ENCODE data around the gene RHEBL1. TPM values are rescaled to one million over a fixed set of nuclear protein-coding genes. Genes with fewer than 3 reads are reported as not detected.

RHEBL1 gene
- total and polyA plus RNA-seq, 2 of the 8 experiments (the other 6 are each of a cell fraction or from before 2014, with no cell fraction given) = 7.5 to 9.4 TPM

DNA sequence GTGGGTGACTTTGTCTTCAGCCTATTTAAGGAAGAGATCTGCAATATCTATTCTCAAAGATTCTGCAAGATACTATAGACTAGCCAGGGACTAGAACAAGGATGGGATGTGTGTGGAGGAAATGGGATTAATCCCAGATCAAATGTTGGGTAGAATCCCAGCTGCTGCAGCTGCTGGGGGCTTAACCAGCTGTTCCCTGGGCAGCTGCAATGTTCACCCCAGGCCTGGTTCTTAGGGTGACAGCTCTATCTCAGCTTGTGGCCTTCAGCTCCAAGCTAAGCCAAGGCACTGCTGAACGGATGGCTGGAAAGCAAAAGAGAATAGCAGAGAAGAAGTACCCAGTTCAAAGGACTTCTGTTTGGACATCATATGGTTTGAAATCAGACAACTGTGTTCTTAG lies 10.0 kb upstream of the RHEBL1 start:
- Histone ChIP-seq H2BK120ac (replicated peaks; ENCODE audit: low read depth, low read length) (no peak overlapping the region), H2BK12ac (ENCODE audit: low read depth, low read length) (no peak overlapping the region), H2BK20ac (ENCODE audit: low read length) (no peak overlapping the region), H3K18ac (ENCODE audit: extremely low read depth, low read length) (no peak overlapping the region), H4K8ac (ENCODE audit: extremely low read depth, insufficient read depth, low read length) (no peak overlapping the region), H3K23ac (ENCODE audit: insufficient read length) (no peak overlapping the region), H4K91ac (replicated peaks; ENCODE audit: insufficient read length, low read length) (no peak overlapping the region), H3K56ac (replicated peaks; ENCODE audit: insufficient read length, low read depth, low read length) (no peak overlapping the region), H3K9ac (replicated peaks in 1 of 4; ENCODE audit: extremely low read depth in 1 of 4, low read depth in 3 of 4, low read length in 3 of 4) (no peak overlapping the region), H3K36me3 (ENCODE audit: control insufficient read depth in 2 of 4, insufficient read depth in 4 of 4, low read length in 3 of 4) (no peaks in the 10 kb centered on the region), H3K4me2 (ENCODE audit: insufficient read depth in 1 of 2, low read depth in 2 of 2, low read length in 2 of 2) (no peak overlapping the region), H3K14ac (ENCODE audit: insufficient read length) (no peak overlapping the region), H2BK15ac (ENCODE audit: low read length) (no peak overlapping the region), H3K4me1 (replicated peaks in 1 of 4; ENCODE audit: control insufficient read depth in 3 of 4, insufficient read depth in 4 of 4, low read length in 3 of 4) (no peaks in the 10 kb centered on the region), H3K9me3 (ENCODE audit: insufficient read depth in 2 of 2, low read depth in 1 of 2, low read length in 1 of 2) (no peaks in the 10 kb centered on the region), H2AK5ac (ENCODE audit: low read depth, low read length) (no peak overlapping the region), H3K27ac (ENCODE audit: low read depth, low read length) (no peak overlapping the region), H3K79me1 (ENCODE audit: low read depth, low read length) (no peaks in the 10 kb centered on the region), H3K23me2 (ENCODE audit: low read depth, low read length) (no peaks in the 10 kb centered on the region), H3K4me3 (ENCODE audit: extremely low read depth in 1 of 4, insufficient read depth in 2 of 4, low read depth in 3 of 4, low read length in 4 of 4) (no peak overlapping the region), H2AFZ (ENCODE audit: low read length) (no peak overlapping the region), H4K5ac (ENCODE audit: insufficient read length, low read depth, low read length) (no peak overlapping the region), H3K79me2 (ENCODE audit: control insufficient read depth in 1 of 2, insufficient read depth in 2 of 2, low read length in 2 of 2) (no peaks in the 10 kb centered on the region), H2BK5ac (ENCODE audit: low read depth, low read length) (no peak overlapping the region), H3K27me3 (replicated peaks in 1 of 4; ENCODE audit: control insufficient read depth in 3 of 4, extremely low read depth in 1 of 4, insufficient read depth in 3 of 4, low read length in 3 of 4) (no peaks in the 10 kb centered on the region; a peak in 1 of 7 replicates), H3K4ac (replicated peaks; ENCODE audit: insufficient read length, low read depth, low read length) (no peak overlapping the region), H4K20me1 (replicated peaks in 1 of 2; ENCODE audit: control insufficient read depth in 1 of 2, insufficient read depth in 2 of 2, low read length in 2 of 2) (no peaks in the 10 kb centered on the region)
- WGBS, 2 experiments (ENCODE audit: extremely low coverage in 1 of 2, insufficient coverage in 1 of 2, insufficient read length in 1 of 2, insufficient replicate concordance in 2 of 2, low coverage in 1 of 2, low lambda C conversion rate in 2 of 2, missing lambda C conversion rate in 1 of 2) = 67% methylated on average over 1 of the region's 1 CpG; no CpG with 5 or more reads in 1 of the 2 experiments
- no peak for DNase-seq (ENCODE audit: low read depth in 1 of 2, low spot score in 2 of 2)
- CTCF ChIA-PET (ENCODE audit: partially characterized antibody) = interaction anchor here (0.6 to 11.7 kb wide), 8 partner anchors 8 to 206 kb away, joined by 4 to 80 read pairs (median 6); partner anchors contain the start of gene DHH
- POLR2A ChIA-PET (ENCODE audit: partially characterized antibody) = interaction anchor here (1.6 to 2.7 kb wide), 5 partner anchors 9 to 51 kb away, joined by 3 to 12 read pairs (median 7); partner anchors contain the start of genes RHEBL1 and TUBA1B
- FAIRE-seq = no peak
- TF ChIP-seq RBBP5 (IDR thresholded peaks at IDR 0.05; ENCODE audit: borderline replicate concordance, low read depth, low read length) (no peak), SP2 (IDR thresholded peaks at IDR 0.05; ENCODE audit: low read length) (no peak), SRF (IDR thresholded peaks at IDR 0.05; ENCODE audit: low read depth, low read length) (no peak), EGR1 (IDR thresholded peaks at IDR 0.05; ENCODE audit: borderline replicate concordance, low read depth, low read length) (no peak), POLR2A (IDR thresholded peaks at IDR 0.05; ENCODE audit: control extremely low read depth in 1 of 2, low read depth in 2 of 2, low read length in 2 of 2) (no peak), FOSL1 (IDR thresholded peaks at IDR 0.05; ENCODE audit: insufficient read depth, low read depth, low read length) (no peak), POLR2AphosphoS5 (IDR thresholded peaks at IDR 0.05; ENCODE audit: low read depth, low read length) (no peak), CHD2 (IDR thresholded peaks at IDR 0.05; ENCODE audit: low read length) (no peak), ASH2L (IDR thresholded peaks at IDR 0.05; ENCODE audit: low read length) (no peak), CTBP2 (IDR thresholded peaks at IDR 0.05; ENCODE audit: borderline replicate concordance, insufficient read depth, insufficient read length, low read length) (no peak)
- TF ChIP-seq, protein P1, sequence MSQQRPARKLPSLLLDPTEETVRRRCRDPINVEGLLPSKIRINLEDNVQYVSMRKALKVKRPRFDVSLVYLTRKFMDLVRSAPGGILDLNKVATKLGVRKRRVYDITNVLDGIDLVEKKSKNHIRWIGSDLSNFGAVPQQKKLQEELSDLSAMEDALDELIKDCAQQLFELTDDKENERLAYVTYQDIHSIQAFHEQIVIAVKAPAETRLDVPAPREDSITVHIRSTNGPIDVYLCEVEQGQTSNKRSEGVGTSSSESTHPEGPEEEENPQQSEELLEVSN (IDR thresholded peaks at IDR 0.05) = no peak

Data from H1 (cell line).